MM.1S (cell line): ENCODE measurements around the gene XRCC3.

ENCODE experiments used
- DNase-seq: peaks from one replicate; pipeline ENCODE4 v3.0.0-alpha.2; 2015
- H2AFZ ChIP-seq: fragments of 300-600 bp; sonication (generic); 2 replicates; pipeline ENCODE4 v1.6.0; 2016; ENCODE audit warnings: antibody characterized with exemption, low read length
- H3F3A ChIP-seq: fragments of 300-600 bp; sonication (generic); 2 replicates; pipeline ENCODE4 v1.6.1; 2016; ENCODE audit warnings: mild to moderate bottlenecking, antibody characterized with exemption, low read length, moderate library complexity, mixed read lengths; ENCODE audit not compliant: insufficient read depth
- H3K27ac ChIP-seq: fragments of 300-600 bp; sonication (generic); 2 replicates; pipeline ENCODE4 v1.5.1; 2016; ENCODE audit warnings: mild to moderate bottlenecking, low read length
- H3K27me3 ChIP-seq: fragments of 300-600 bp; sonication (generic); replicated peaks from 2 replicates; pipeline ENCODE4 v1.6.0; 2016; ENCODE audit warnings: low read length; ENCODE audit not compliant: insufficient read depth
- H3K36me3 ChIP-seq: fragments of 300-600 bp; sonication (generic); replicated peaks from 2 replicates; pipeline ENCODE4 v1.6.1; 2016; ENCODE audit warnings: mild to moderate bottlenecking, low read length, mixed read lengths; ENCODE audit not compliant: insufficient read depth
- H3K4me1 ChIP-seq: fragments of 300-600 bp; sonication (generic); 2 replicates; pipeline ENCODE4 v1.6.1; 2016; ENCODE audit warnings: low read length, mixed read lengths
- H3K4me2 ChIP-seq: fragments of 300-600 bp; sonication (generic); 2 replicates; pipeline ENCODE4 v1.6.0; 2016; ENCODE audit warnings: low read depth, low read length
- H3K4me3 ChIP-seq: fragments of 300-600 bp; sonication (generic); 2 replicates; pipeline ENCODE4 v1.5.1; 2016; ENCODE audit warnings: low read length, mixed read lengths
- H3K79me2 ChIP-seq: fragments of 300-600 bp; sonication (generic); 2 replicates; pipeline ENCODE4 v1.6.1; 2016; ENCODE audit warnings: mixed run types, low read length, mixed read lengths
- H3K9ac ChIP-seq: fragments of 300-600 bp; sonication (generic); 2 replicates; pipeline ENCODE4 v1.6.1; 2016; ENCODE audit warnings: low read length, mixed read lengths
- H3K9me2 ChIP-seq: fragments of 300-600 bp; sonication (generic); replicated peaks from 2 replicates; pipeline ENCODE4 v1.6.1; 2016; ENCODE audit warnings: mild to moderate bottlenecking, low read length, mixed read lengths; ENCODE audit not compliant: insufficient read depth
- H3K9me3 ChIP-seq: fragments of 300-600 bp; sonication (generic); replicated peaks from 2 replicates; pipeline ENCODE4 v1.6.1; 2016; ENCODE audit warnings: mild to moderate bottlenecking, low read length, mixed read lengths; ENCODE audit not compliant: insufficient read depth
- H4K20me1 ChIP-seq: fragments of 300-600 bp; sonication (generic); 2 replicates; pipeline ENCODE4 v1.6.1; 2016; ENCODE audit warnings: mild to moderate bottlenecking, low read length, moderate library complexity, mixed read lengths; ENCODE audit not compliant: insufficient read depth
- EZH2 ChIP-seq: fragments of 300-600 bp; sonication (generic); optimal IDR thresholded peaks from 2 replicates; pipeline ENCODE3; 2017; ENCODE audit warnings: low read depth, mild to moderate bottlenecking, antibody characterized with exemption, low read length, mixed read lengths
- EZH2phosphoT487 ChIP-seq: fragments of 300-600 bp; sonication (generic); IDR thresholded peaks from 2 replicates; pipeline ENCODE4 v1.6.1; 2018; ENCODE audit warnings: antibody characterized with exemption, low read length
- TF ChIP-seq, protein P1 (sequence below): fragments of 300-600 bp; sonication (generic); IDR thresholded peaks from 2 replicates; pipeline ENCODE4 v1.5.1; 2016; ENCODE audit warnings: antibody characterized with exemption, low read length, mixed read lengths

XRCC3 gene

DNA sequence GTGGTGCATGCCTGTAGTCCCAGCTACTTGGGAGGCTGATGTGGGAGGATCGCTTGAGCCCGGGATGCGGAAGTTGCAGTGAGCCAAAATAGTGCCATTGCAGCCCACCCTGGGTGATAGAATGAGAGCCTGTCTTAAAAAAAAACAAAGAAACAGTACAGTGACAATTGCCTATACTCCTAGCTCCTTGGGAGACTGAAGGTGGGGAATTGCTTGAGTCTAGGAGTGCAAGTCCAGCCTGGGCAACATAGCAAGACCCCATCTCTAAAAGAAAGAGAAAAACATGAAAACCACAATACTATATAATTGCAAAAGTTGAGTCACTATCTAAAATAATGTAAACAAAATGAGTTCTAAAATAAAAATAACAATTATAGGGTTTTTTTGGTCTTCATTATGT lies 66.2 kb downstream of the XRCC3 start:
- no peaks in the 10 kb centered on the region for H3K36me3 ChIP-seq
- no peaks in the 10 kb centered on the region for H3K27me3 ChIP-seq
- peaks cover 92% of the 10 kb centered on the region for H3K79me2 ChIP-seq
- H3K9me3 ChIP-seq: no peaks in the 10 kb centered on the region
- DNase-seq: no peak
- H3K9ac ChIP-seq: no peak overlapping the region
- no peaks in the 10 kb centered on the region for H4K20me1 ChIP-seq
- no peak overlapping the region for H3K27ac ChIP-seq
- no peaks in the 10 kb centered on the region for H3K9me2 ChIP-seq
- TF ChIP-seq EZH2phosphoT487 (no peak), EZH2 (no peak)
- TF ChIP-seq, protein P1, sequence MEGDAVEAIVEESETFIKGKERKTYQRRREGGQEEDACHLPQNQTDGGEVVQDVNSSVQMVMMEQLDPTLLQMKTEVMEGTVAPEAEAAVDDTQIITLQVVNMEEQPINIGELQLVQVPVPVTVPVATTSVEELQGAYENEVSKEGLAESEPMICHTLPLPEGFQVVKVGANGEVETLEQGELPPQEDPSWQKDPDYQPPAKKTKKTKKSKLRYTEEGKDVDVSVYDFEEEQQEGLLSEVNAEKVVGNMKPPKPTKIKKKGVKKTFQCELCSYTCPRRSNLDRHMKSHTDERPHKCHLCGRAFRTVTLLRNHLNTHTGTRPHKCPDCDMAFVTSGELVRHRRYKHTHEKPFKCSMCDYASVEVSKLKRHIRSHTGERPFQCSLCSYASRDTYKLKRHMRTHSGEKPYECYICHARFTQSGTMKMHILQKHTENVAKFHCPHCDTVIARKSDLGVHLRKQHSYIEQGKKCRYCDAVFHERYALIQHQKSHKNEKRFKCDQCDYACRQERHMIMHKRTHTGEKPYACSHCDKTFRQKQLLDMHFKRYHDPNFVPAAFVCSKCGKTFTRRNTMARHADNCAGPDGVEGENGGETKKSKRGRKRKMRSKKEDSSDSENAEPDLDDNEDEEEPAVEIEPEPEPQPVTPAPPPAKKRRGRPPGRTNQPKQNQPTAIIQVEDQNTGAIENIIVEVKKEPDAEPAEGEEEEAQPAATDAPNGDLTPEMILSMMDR: no peak
- no peak overlapping the region for H3K4me2 ChIP-seq
- H3K4me3 ChIP-seq: no peak overlapping the region
- H3F3A ChIP-seq: no peaks in the 10 kb centered on the region
- no peaks in the 10 kb centered on the region for H3K4me1 ChIP-seq
- H2AFZ ChIP-seq: no peak overlapping the region
